Spleen (tissue), 7 donors: ENCODE measurements around the gene ANP32B.

Experiments used
- CTCF ChIP-seq, 11 experiments: fragments of 200-600 bp in 7 of 11; fragments of 450-650 bp in 4 of 11; sonication (generic) in 4 of 11; IDR thresholded peaks in 8 of 11; conservative IDR thresholded peaks in 3 of 11; 1 replicate in 7 of 11; 2 replicates in 4 of 11; pipeline versions ENCODE4 v1.4.0 to v1.8.0; 2016 to 2021; ENCODE audit warnings: antibody characterized with exemption in 11 of 11, inconsistent platforms in 4 of 11, mild to moderate bottlenecking in 1 of 11
- POLR2A ChIP-seq, 3 donors: fragments of 450-650 bp; IDR thresholded peaks; one replicate each; pipeline ENCODE4 v1.5.1; 2017; ENCODE audit warnings: antibody characterized with exemption in 3 of 3, mild to moderate bottlenecking in 1 of 3
- POLR2AphosphoS5 ChIP-seq, 3 donors: sonication (generic); formaldehyde crosslinking; IDR thresholded peaks; one replicate each; pipeline ENCODE4 v1.5.1; 2017; ENCODE audit warnings: antibody characterized with exemption in 3 of 3
- donor health status: DM: no; HTN: no; CAD: no; lungs with moderate emphysema.
- donor health status: DM: no; HTN: no; CAD: no.
- donor health status: DM: no; HTN: no; CAD: no.

GRCh38 chr9:98011122-98011521 is 28.0 kb downstream of the ANP32B start:
- no peak for TF ChIP-seq CTCF (IDR thresholded peaks at IDR 0.05 in 8 of 11, conservative IDR thresholded peaks at IDR 0.05 in 3 of 11)
- no peak for TF ChIP-seq POLR2AphosphoS5 (IDR thresholded peaks at IDR 0.05)
- TF ChIP-seq POLR2A (IDR thresholded peaks at IDR 0.05), result no peak
